ENCODE measurements around the gene BMI1. TPM values are rescaled to one million over a fixed set of nuclear protein-coding genes. Genes with fewer than 3 reads are reported as not detected.

BMI1 gene
- total and polyA plus RNA-seq, 12 donors, result 16.7 to 88.5 (median 62.1) TPM

- Histone ChIP-seq H3K4me3 (peak overlapping the region in 3 of 4 donors; percentile 45 to 72 (median 47)), H3K27me3 (no peaks in the 10 kb centered on the region), H3K27ac (peak overlapping the region in 4 of 5 donors; percentile 46 to 83 (median 64)), H3K9me3 (replicated peaks in 1 of 3) (no peaks in the 10 kb centered on the region), H3K4me1 (replicated peaks in 1 of 2) (peaks cover 25 to 39% of the 10 kb centered on the region in 2 donors), H3K36me3 (replicated peaks in 1 of 2) (peaks cover 0 to 19% of the 10 kb centered on the region in 2 donors)
- intact Hi-C loops (cut with DNase I), result no loop called here
- 0 to 2% (median 0%) methylated on average over 16 to 92 of the region's 92 CpGs for WGBS, 4 donors
- peak; percentile 69 to 85 (median 78) for DNase-seq
- TF ChIP-seq CTCF (IDR thresholded peaks at IDR 0.05) (peak in 2 of 6 experiments; percentile 8 to 18), POLR2A (IDR thresholded peaks at IDR 0.05) (peak in 1 of 2 donors; percentile 49)
Observed at GRCh38 chr10:22325272-22326144, 4.6 kb downstream of the BMI1 start.

GRCh38 chr10:22326145-22326702 lies 5.3 kb downstream of the BMI1 start:
- H3K27ac ChIP-seq, result peak overlapping the region in 4 of 5 donors; percentile 18 to 83 (median 56)
- H3K4me1 ChIP-seq (replicated peaks in 1 of 2), result peaks cover 25 to 39% of the 10 kb centered on the region in 2 donors
- DNase-seq, result no peak
- H3K36me3 ChIP-seq (replicated peaks in 1 of 2), result peaks cover 0 to 19% of the 10 kb centered on the region in 2 donors
- H3K9me3 ChIP-seq (replicated peaks in 1 of 3), result no peaks in the 10 kb centered on the region
- intact Hi-C loops (cut with DNase I), result no loop called here
- H3K4me3 ChIP-seq, result peak overlapping the region in 2 of 4 donors; percentile 31 to 72
- WGBS, 4 donors, result 55 to 62% (median 59%) methylated on average over 8 of the region's 8 CpGs
- H3K27me3 ChIP-seq, result no peaks in the 10 kb centered on the region
- TF ChIP-seq POLR2A (IDR thresholded peaks at IDR 0.05) (no peak), CTCF (IDR thresholded peaks at IDR 0.05) (no peak)

GRCh38 chr10:22329150-22329549 lies 8.3 kb downstream of the BMI1 start:
- no peak for TF ChIP-seq CTCF (IDR thresholded peaks at IDR 0.05)
- Histone ChIP-seq H3K9me3 (replicated peaks in 1 of 3) (no peaks in the 10 kb centered on the region), H3K4me1 (replicated peaks in 1 of 2) (peaks cover 16 to 19% of the 10 kb centered on the region in 2 donors), H3K36me3 (replicated peaks in 1 of 2) (peaks cover 0 to 19% of the 10 kb centered on the region in 2 donors), H3K27ac (no peak overlapping the region), H3K4me3 (no peak overlapping the region), H3K27me3 (no peaks in the 10 kb centered on the region)
- DNase-seq, result no peak
- WGBS, 4 donors, result 93 to 96% (median 94%) methylated on average over 3 of the region's 3 CpGs
- intact Hi-C loops (cut with DNase I), result no loop called here

- DNase-seq, result no peak
- WGBS, 4 donors, result 90 to 96% (median 95%) methylated on average over 7 of the region's 7 CpGs
- intact Hi-C loops (cut with DNase I), result no loop called here
Observed at GRCh38 chr10:22332116-22332692, 11.3 kb downstream of the BMI1 start.

More at GRCh38 chr10:22332116-22332692, 11.3 kb downstream of the BMI1 start:
- H3K4me1 ChIP-seq (replicated peaks in 1 of 2), result peaks cover 19 to 25% of the 10 kb centered on the region in 2 donors
- H3K4me3 ChIP-seq, result no peak overlapping the region
- TF ChIP-seq POLR2A (IDR thresholded peaks at IDR 0.05), result no peak
- no peak for TF ChIP-seq CTCF (IDR thresholded peaks at IDR 0.05)
- no peak overlapping the region for H3K27ac ChIP-seq
- no peaks in the 10 kb centered on the region for H3K9me3 ChIP-seq (replicated peaks in 1 of 3)
- H3K36me3 ChIP-seq (replicated peaks in 1 of 2), result peaks cover 0 to 19% of the 10 kb centered on the region in 2 donors
- H3K27me3 ChIP-seq, result peaks cover 18% of the 10 kb centered on the region
